Measurements from ENCODE around the gene RNU6-9. TPM values are rescaled to one million over a fixed set of nuclear protein-coding genes. Genes with fewer than 3 reads are reported as not detected.
A peak's percentile ranks its signal among the peaks of the same experiment; 100 is the strongest.
"Not testable (repeated sequence)": the region's sequence is repeated elsewhere in the genome, so short reads cannot be mapped to it uniquely, and the experiment has no call there.

The RNU6-9 gene
- total RNA-seq (2014; rRNA removed; shearing (Covaris generic)), result not detected in 2 replicates

- in situ Hi-C loops (cut with HindIII; ENCODE audit: low sequenced_read_pairs), result no loop called here
- peak; percentile 97 for DNase-seq (ENCODE audit: low spot score)
Measured at GRCh38 chr19:892894-893689, at the start of gene RNU6-9, which contains the start of gene MED16. Gene RNU6-9, plus strand, starts transcription at chr19:893484. Gene MED16, minus strand, starts transcription at chr19:893187. Its CDS starts 2,056 bp downstream, at chr19:891131.

- no peak for DNase-seq (ENCODE audit: low spot score)
- in situ Hi-C loops (cut with HindIII; ENCODE audit: low sequenced_read_pairs), result no loop called here
Measured at GRCh38 chr19:843836-844545, 49.3 kb upstream of the RNU6-9 start.

DNA sequence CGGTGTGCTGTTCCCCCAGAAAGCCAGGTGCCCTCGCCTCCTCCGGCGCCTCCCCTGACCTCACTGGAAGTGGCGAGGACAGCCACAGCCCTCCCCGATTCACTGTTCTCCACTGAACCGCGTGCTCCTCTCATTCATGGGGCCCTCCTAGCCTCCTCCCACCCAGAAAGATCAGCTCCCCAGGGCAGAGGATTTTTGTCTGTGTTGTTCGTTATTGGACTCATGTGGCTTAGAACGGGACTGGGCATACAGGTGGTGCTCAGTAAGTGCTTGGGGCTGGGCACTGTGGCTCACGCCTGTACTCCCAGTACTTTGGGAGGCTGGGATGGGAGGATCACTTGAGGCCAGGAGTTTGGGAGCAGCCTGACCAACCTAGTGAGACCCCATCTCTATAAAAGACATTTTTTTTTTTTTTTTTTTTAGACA is 48.7 kb upstream of the RNU6-9 start:
- no peak for DNase-seq (ENCODE audit: low spot score)
- in situ Hi-C loops (cut with HindIII; ENCODE audit: low sequenced_read_pairs), result no loop called here

- in situ Hi-C loops (cut with HindIII; ENCODE audit: low sequenced_read_pairs), result no loop called here
- DNase-seq (ENCODE audit: low spot score), result no peak
Measured at GRCh38 chr19:845707-846521, 47.4 kb upstream of the RNU6-9 start.

- in situ Hi-C loops (cut with HindIII; ENCODE audit: low sequenced_read_pairs), result no loop called here
- DNase-seq (ENCODE audit: low spot score), result no peak
Measured at GRCh38 chr19:848386-848921, 44.8 kb upstream of the RNU6-9 start.

DNA sequence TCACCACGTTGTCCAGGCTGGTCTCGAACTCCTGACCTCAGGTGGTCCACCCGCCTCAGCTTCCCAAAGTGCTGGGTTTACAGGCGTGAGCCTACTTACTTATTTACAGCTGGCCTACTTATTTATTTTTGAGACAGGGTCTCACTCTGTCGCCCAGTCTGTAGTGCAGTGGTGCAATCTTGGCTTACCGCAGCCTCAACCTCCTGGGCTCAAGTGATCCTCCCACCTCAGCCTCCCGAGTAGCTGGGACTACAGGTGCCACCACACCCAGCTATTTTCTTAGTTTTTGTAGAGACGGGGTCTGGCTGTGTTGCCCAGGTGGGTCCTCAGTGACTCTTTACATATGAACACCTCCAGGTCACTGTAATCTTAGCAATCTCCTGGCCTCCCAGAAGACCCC is 44.1 kb upstream of the RNU6-9 start:
- DNase-seq (ENCODE audit: low spot score); in situ Hi-C loops (cut with HindIII; ENCODE audit: low sequenced_read_pairs): not testable (repeated sequence)

DNA sequence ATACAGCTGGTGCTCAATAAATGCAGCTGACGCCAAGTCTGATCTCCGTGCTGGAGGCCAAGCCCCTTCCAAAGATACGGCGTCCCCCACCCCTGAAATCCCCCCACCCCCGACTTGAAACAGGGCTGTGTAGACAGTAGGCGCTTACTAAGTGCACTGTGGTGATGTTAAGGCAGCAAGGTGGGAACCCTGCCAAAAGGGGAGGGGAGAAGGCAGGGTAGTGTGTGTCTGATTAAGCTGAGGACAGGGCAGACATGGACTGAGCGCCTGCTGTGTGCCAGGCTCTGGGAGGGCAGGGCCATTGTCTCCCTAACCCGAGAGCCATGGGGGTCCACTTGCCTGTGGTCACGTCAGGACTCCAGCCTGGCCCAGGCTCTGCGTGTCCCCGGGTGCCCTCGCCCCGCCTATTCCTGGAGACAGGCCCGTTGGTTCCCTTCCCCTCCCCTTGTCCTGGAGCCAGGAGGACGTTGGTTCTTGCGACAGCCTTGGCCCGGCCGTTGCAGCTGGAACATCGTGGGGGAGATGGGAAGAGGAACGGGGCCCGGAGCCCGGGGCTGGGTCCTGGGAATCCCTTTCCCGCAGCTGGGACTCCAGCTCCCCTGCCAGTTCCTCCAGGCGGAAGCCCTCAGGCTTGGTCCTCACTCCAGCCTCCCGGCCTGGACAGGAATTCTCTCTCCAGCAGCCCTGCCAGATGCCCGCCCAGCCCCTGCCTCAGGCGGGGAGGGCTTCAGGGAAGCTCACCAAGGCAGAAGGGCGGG is 42.9 kb upstream of the RNU6-9 start:
- DNase-seq (ENCODE audit: low spot score), result no peak
- in situ Hi-C loops (cut with HindIII; ENCODE audit: low sequenced_read_pairs), result no loop called here

DNA sequence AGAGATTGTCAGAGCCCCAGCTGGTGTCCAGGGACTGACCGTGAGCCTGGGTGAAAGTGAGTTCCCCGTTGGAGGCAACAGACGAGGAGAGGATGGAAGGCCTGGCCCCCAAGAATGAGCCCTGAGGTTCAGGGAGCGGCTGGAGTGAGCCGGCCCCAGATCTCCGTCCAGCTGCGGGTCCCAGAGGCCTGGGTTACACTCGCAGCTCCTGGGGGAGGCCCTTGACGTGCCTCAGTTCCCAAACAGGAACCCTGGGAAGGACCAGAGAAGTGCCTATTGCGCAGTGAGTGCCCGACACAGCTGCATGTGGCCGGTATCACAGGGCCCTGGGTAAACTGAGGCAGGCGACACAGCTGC is 42.3 kb upstream of the RNU6-9 start:
- in situ Hi-C loops (cut with HindIII; ENCODE audit: low sequenced_read_pairs), result no loop called here
- DNase-seq (ENCODE audit: low spot score), result no peak

- DNase-seq (ENCODE audit: low spot score), result no peak
- in situ Hi-C loops (cut with HindIII; ENCODE audit: low sequenced_read_pairs), result no loop called here
Measured at GRCh38 chr19:852136-853013, 40.9 kb upstream of the RNU6-9 start, which contains the start of gene ELANE. Gene ELANE, plus strand, starts transcription at chr19:852303. Its CDS starts 26 bp downstream, at chr19:852329.

DNA sequence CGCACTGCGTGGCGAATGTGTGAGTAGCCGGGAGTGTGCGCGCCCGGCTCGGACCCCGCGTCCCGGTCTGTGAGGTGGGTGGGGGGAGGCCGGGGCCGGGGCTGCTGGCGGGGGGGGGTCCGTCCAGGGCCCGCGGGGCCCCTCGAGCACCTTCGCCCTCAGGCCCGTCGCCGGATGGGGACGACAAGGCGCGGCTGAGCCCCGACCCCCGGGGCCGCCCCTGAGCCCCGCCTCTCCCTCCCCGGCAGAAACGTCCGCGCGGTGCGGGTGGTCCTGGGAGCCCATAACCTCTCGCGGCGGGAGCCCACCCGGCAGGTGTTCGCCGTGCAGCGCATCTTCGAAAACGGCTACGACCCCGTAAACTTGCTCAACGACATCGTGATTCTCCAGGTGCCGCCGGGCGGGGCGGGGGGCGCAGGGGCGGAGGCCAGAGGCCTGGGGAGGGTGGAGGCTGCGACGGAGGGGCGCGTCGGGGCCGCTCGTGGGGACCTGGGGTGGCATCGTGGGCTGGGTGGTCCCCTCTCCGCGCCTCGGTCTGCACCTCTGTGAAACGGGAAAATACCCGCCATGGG is 40.2 kb upstream of the RNU6-9 start:
- no peak for DNase-seq (ENCODE audit: low spot score)
- in situ Hi-C loops (cut with HindIII; ENCODE audit: low sequenced_read_pairs), result no loop called here

- DNase-seq (ENCODE audit: low spot score); in situ Hi-C loops (cut with HindIII; ENCODE audit: low sequenced_read_pairs): not testable (repeated sequence)
Measured at GRCh38 chr19:853614-854220, 39.6 kb upstream of the RNU6-9 start.

DNA sequence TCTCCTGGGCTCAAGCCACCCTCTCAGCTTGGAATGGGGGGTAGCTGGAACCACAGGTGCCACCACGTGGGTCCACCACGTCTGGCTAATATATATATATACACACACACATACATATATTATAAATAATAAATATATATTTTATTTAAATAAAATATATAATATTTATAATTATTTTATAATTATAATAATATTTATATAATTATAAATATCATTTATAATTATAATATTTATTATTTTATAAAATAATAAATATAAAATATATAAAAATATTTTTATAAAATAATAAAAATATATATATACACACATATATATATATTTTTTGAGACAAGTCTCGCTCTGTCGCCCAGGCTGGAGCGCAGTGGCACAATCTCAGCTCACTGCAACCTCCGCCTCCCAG is 38.7 kb upstream of the RNU6-9 start:
- no peak for DNase-seq (ENCODE audit: low spot score)
- in situ Hi-C loops (cut with HindIII; ENCODE audit: low sequenced_read_pairs), result no loop called here

- no peak for DNase-seq (ENCODE audit: low spot score)
- in situ Hi-C loops (cut with HindIII; ENCODE audit: low sequenced_read_pairs), result no loop called here
Measured at GRCh38 chr19:855142-855541, 38.1 kb upstream of the RNU6-9 start.

GRCh38 chr19:855566-856120 is 37.6 kb upstream of the RNU6-9 start:
- no peak for DNase-seq (ENCODE audit: low spot score)
- in situ Hi-C loops (cut with HindIII; ENCODE audit: low sequenced_read_pairs), result no loop called here

GRCh38 chr19:858284-858683 is 35.0 kb upstream of the RNU6-9 start:
- no peak for DNase-seq (ENCODE audit: low spot score)
- in situ Hi-C loops (cut with HindIII; ENCODE audit: low sequenced_read_pairs), result no loop called here

- no peak for DNase-seq (ENCODE audit: low spot score)
Measured at GRCh38 chr19:858868-859843, 34.1 kb upstream of the RNU6-9 start, which contains the start of gene CFD. Gene CFD, plus strand, starts transcription at chr19:859664. Its CDS starts 26 bp downstream, at chr19:859690.

More at GRCh38 chr19:858868-859843, 34.1 kb upstream of the RNU6-9 start, which contains the start of gene CFD:
- in situ Hi-C loops (cut with HindIII; ENCODE audit: low sequenced_read_pairs), result no loop called here

Measured in G401 (cell line).